H1 (cell line): ENCODE data around the gene SENP2. TPM values are rescaled to one million over a fixed set of nuclear protein-coding genes. Genes with fewer than 3 reads are reported as not detected.

Source experiments
- CHD2 ChIP-seq: IDR thresholded peaks from 2 replicates; pipeline ENCODE4 v1.6.1; 2012; ENCODE audit warnings: low read length, improper control_type of control experiment
- GABPA ChIP-seq: IDR thresholded peaks from 2 replicates; pipeline ENCODE4 v1.6.1; 2011; ENCODE audit warnings: mild to moderate bottlenecking, low read length, moderate library complexity, borderline replicate concordance; ENCODE audit not compliant: insufficient read depth
- SIX5 ChIP-seq: IDR thresholded peaks from 2 replicates; pipeline ENCODE4 v1.6.1; 2011; ENCODE audit warnings: mild to moderate bottlenecking, low read depth, low read length
- polyA plus RNA-seq, 7 experiments: library from polyadenylated mRNA; depleted of rRNA in 3 of 7; stranded (reverse) in 5 of 7; unstranded in 2 of 7; fragments of >200 nt in 5 of 7; fragments of 200-250 nt in 2 of 7; gene quantifications; 1 replicate in 5 of 7; 2 replicates in 1 of 7; 4 replicates in 1 of 7; pipeline versions ENCODE4 v1.2.1 to v1.2.3, GENCODE V29; 2011 to 2013; ENCODE audit warnings: missing spikeins in 2 of 7, mixed read lengths in 2 of 7
- total RNA-seq: library from RNA; stranded (reverse); fragmentation: NEBNext Ultra II Directional; extraction: Animal tissue kit (Norgen Biotek cat#: 25700); gene quantifications from 2 replicates; pipeline ENCODE4 v1.2.1, GENCODE V29; 2021

SENP2 gene
- total and polyA plus RNA-seq, 2 of the 8 experiments (the other 6 are each of a cell fraction or from before 2014, with no cell fraction given) = 25.2 to 69.3 TPM

GRCh38 chr3:185585859-185586685, at the start of gene SENP2 (continued):
- TF ChIP-seq SIX5 (no peak), CHD2 (no peak), GABPA (no peak)
